AG09309 (cell line): ENCODE data around the gene NSUN2.

ENCODE experiments used
- DNase-seq: peaks from one replicate; pipeline ENCODE4 v3.0.0-alpha.2; 2010; ENCODE audit warnings: low read depth
- H3K4me3 ChIP-seq: 2 replicates; pipeline ENCODE4 v1.5.1; 2011; ENCODE audit warnings: mild to moderate bottlenecking, low read depth, low read length, moderate library complexity; ENCODE audit not compliant: control insufficient read depth
- CTCF ChIP-seq: IDR thresholded peaks from 2 replicates; pipeline ENCODE4 v1.5.1; 2011; ENCODE audit warnings: mild to moderate bottlenecking, low read depth, low read length, inconsistent platforms; ENCODE audit not compliant: insufficient read depth, control insufficient read depth; ENCODE audit errors: missing control alignments

Gene NSUN2

GRCh38 chr5:6632888-6633468, at the start of gene NSUN2, which contains the start of gene SRD5A1:
NSUN2 (minus strand) TSS chr5:6633044; CDS start chr5:6632979, 65 bp downstream.
SRD5A1 (plus strand) TSS chr5:6633440; CDS start chr5:6633577, 137 bp downstream.
- peak; percentile 61 for DNase-seq
- peak within 1 kb of the TSS; percentile 95 for H3K4me3 ChIP-seq
- no peak for TF ChIP-seq CTCF

- no peak for TF ChIP-seq CTCF
- DNase-seq = no peak
- H3K4me3 ChIP-seq = no peak overlapping the region
These were observed 49.4 kb upstream of the NSUN2 start for GRCh38 chr5:6682239-6682638.

- TF ChIP-seq CTCF = no peak
- no peak for DNase-seq
- no peak overlapping the region for H3K4me3 ChIP-seq
These were observed 48.8 kb upstream of the NSUN2 start for GRCh38 chr5:6681682-6682081.

- no peak overlapping the region for H3K4me3 ChIP-seq
- no peak for TF ChIP-seq CTCF
- DNase-seq = no peak
These were observed 48.1 kb upstream of the NSUN2 start for GRCh38 chr5:6680922-6681321.

- no peak overlapping the region for H3K4me3 ChIP-seq
- DNase-seq = no peak
- no peak for TF ChIP-seq CTCF
These were observed 45.5 kb upstream of the NSUN2 start for GRCh38 chr5:6678385-6678784.

- DNase-seq = no peak
- H3K4me3 ChIP-seq = no peak overlapping the region
- TF ChIP-seq CTCF = no peak
These were observed 43.9 kb upstream of the NSUN2 start for GRCh38 chr5:6676702-6677101.
